Measurements from ENCODE around the gene KLHDC7A.

The KLHDC7A gene

GRCh38 chr1:18508084-18508483, 27.4 kb downstream of the KLHDC7A start:
- DNase-seq (ENCODE audit: low read depth in 3 of 3) = no peak

GRCh38 chr1:18511149-18511873, 30.6 kb downstream of the KLHDC7A start:
- no peak for DNase-seq (ENCODE audit: low read depth in 3 of 3)

- DNase-seq (ENCODE audit: low read depth in 3 of 3) = no peak
Observed at GRCh38 chr1:18511874-18512150, 31.1 kb downstream of the KLHDC7A start.

GRCh38 chr1:18512883-18513282, 32.2 kb downstream of the KLHDC7A start:
- no peak for DNase-seq (ENCODE audit: low read depth in 3 of 3)

- no peak for DNase-seq (ENCODE audit: low read depth in 3 of 3)
Observed at GRCh38 chr1:18513995-18514394, 33.3 kb downstream of the KLHDC7A start.

GRCh38 chr1:18515120-18515667, 34.5 kb downstream of the KLHDC7A start:
- no peak for DNase-seq (ENCODE audit: low read depth in 3 of 3)

GRCh38 chr1:18516473-18516872, 35.7 kb downstream of the KLHDC7A start:
- no peak for DNase-seq (ENCODE audit: low read depth in 3 of 3)

- DNase-seq (ENCODE audit: low read depth in 3 of 3) = no peak
Observed at GRCh38 chr1:18526436-18527275, 45.9 kb downstream of the KLHDC7A start.

- DNase-seq (ENCODE audit: low read depth in 3 of 3) = no peak
Observed at GRCh38 chr1:18527514-18527913, 46.8 kb downstream of the KLHDC7A start.

GRCh38 chr1:18527921-18528320, 47.2 kb downstream of the KLHDC7A start:
- no peak for DNase-seq (ENCODE audit: low read depth in 3 of 3)

- DNase-seq (ENCODE audit: low read depth in 3 of 3) = no peak
Observed at GRCh38 chr1:18528616-18529015, 47.9 kb downstream of the KLHDC7A start.

- DNase-seq (ENCODE audit: low read depth in 3 of 3) = no peak
Observed at GRCh38 chr1:18529714-18530113, 49.0 kb downstream of the KLHDC7A start.

GRCh38 chr1:18530587-18531502, 50.1 kb downstream of the KLHDC7A start:
- DNase-seq (ENCODE audit: low read depth in 3 of 3) = no peak

GRCh38 chr1:18531503-18531845, 50.7 kb downstream of the KLHDC7A start:
- no peak for DNase-seq (ENCODE audit: low read depth in 3 of 3)

- DNase-seq (ENCODE audit: low read depth in 3 of 3) = no peak
Observed at GRCh38 chr1:18532390-18533170, 51.9 kb downstream of the KLHDC7A start.

GRCh38 chr1:18533259-18533658, 52.5 kb downstream of the KLHDC7A start:
- no peak for DNase-seq (ENCODE audit: low read depth in 3 of 3)

- no peak for DNase-seq (ENCODE audit: low read depth in 3 of 3)
Observed at GRCh38 chr1:18534810-18535205, 54.1 kb downstream of the KLHDC7A start.
